Activated CD4-positive, alpha-beta T cell treated with anti-CD3 and anti-CD28 coated beads for 36 hours (primary cell): ENCODE measurements around the gene LRP2. TPM values are rescaled to one million over a fixed set of nuclear protein-coding genes. Genes with fewer than 3 reads are reported as not detected.
"Not testable (repeated sequence)": the region's sequence is repeated elsewhere in the genome, so short reads cannot be mapped to it uniquely, and the experiment has no call there.

Experiments used
- ATAC-seq: fragments of 200-7000 bp; cut with Tn5 transposase; one replicate; pipeline ENCODE4 v1.10.0; 2021; ENCODE audit warnings: mild to moderate bottlenecking, moderate library complexity
- CTCF ChIA-PET: fragments of 350-600 bp; sonication (Branson Sonifier 250); formaldehyde crosslinking; loops from one replicate; lab custom pipeline; 2021; ENCODE audit warnings: antibody characterized with exemption; lab: Charles Lee
- POLR2A ChIA-PET: fragments of 350-600 bp; sonication (Branson Sonifier 250); formaldehyde crosslinking; loops from one replicate; lab custom pipeline; 2021; ENCODE audit warnings: antibody characterized with exemption, inconsistent platforms; lab: Charles Lee
- DNase-seq: peaks from one replicate; pipeline ENCODE4 v3.0.0-alpha.2; 2020
- H3K27ac Mint-ChIP-seq: one replicate; pipeline ENCODE4 v1.8.0; 2021; ENCODE audit warnings: mixed read lengths
- H3K27me3 Mint-ChIP-seq: one replicate; pipeline ENCODE4 v1.8.0; 2021; ENCODE audit warnings: mixed read lengths
- H3K36me3 Mint-ChIP-seq: one replicate; pipeline ENCODE4 v1.8.0; 2021; ENCODE audit warnings: low read depth, mixed read lengths
- H3K4me1 Mint-ChIP-seq: one replicate; pipeline ENCODE4 v1.8.0; 2021; ENCODE audit warnings: mixed read lengths
- H3K4me3 Mint-ChIP-seq: one replicate; pipeline ENCODE4 v1.8.0; 2021; ENCODE audit warnings: mild to moderate bottlenecking, moderate library complexity, mixed read lengths
- H3K9me3 Mint-ChIP-seq: one replicate; pipeline ENCODE4 v1.8.0; 2021; ENCODE audit warnings: low read depth, mixed read lengths
- intact Hi-C, 2 experiments: fragments of 100-400 bp; cut with DNase I in 1 of 2; cut with micrococcal nuclease in 1 of 2; formaldehyde crosslinking; loops; one replicate each; pipeline versions ENCODE4 v1.14.2 to v1.15.1; 2022 to 2024; cut with DNase I, micrococcal nuclease
- total RNA-seq, 2 experiments: library from RNA; stranded (reverse); gene quantifications; one replicate each; pipeline ENCODE4 v1.2.3, GENCODE V29; 2021

LRP2 gene
- total RNA-seq, 2 experiments from 2014 or later, result 1.9 to 3.0 TPM

- H3K27ac Mint-ChIP-seq, H3K4me3 Mint-ChIP-seq, H3K36me3 Mint-ChIP-seq, H3K27me3 Mint-ChIP-seq, intact Hi-C loops, H3K9me3 Mint-ChIP-seq, ATAC-seq, H3K4me1 Mint-ChIP-seq, DNase-seq, CTCF ChIA-PET, POLR2A ChIA-PET: not testable (repeated sequence)
These were observed 225.9 kb downstream of the LRP2 start for GRCh38 chr2:169136428-169136827.

GRCh38 chr2:169134272-169134671, 228.1 kb downstream of the LRP2 start:
- H3K9me3 Mint-ChIP-seq, H3K4me3 Mint-ChIP-seq, H3K36me3 Mint-ChIP-seq, H3K27me3 Mint-ChIP-seq, H3K27ac Mint-ChIP-seq, ATAC-seq, intact Hi-C loops, H3K4me1 Mint-ChIP-seq, POLR2A ChIA-PET, DNase-seq: not testable (repeated sequence)
- CTCF ChIA-PET, result interaction anchor here (1.2 kb wide), 1 partner anchor 25 kb away, joined by 4 read pairs; no protein-coding TSS in a partner anchor

GRCh38 chr2:169131587-169132512, 230.5 kb downstream of the LRP2 start:
- no peaks in the 10 kb centered on the region for H3K9me3 Mint-ChIP-seq
- peaks cover 2% of the 10 kb centered on the region for H3K27me3 Mint-ChIP-seq
- no peaks in the 10 kb centered on the region for H3K36me3 Mint-ChIP-seq
- no peak overlapping the region for H3K27ac Mint-ChIP-seq
- no peaks in the 10 kb centered on the region for H3K4me1 Mint-ChIP-seq
- ChIA-PET POLR2A (interaction anchor here (0.6 kb wide), 1 partner anchor 21 kb away, joined by 3 read pairs; no protein-coding TSS in a partner anchor), CTCF (interaction anchor here (0.7 to 3.1 kb wide), 30 partner anchors 8 to 1330 kb away, joined by 3 to 92 read pairs (median 4); partner anchors contain the start of gene DHRS9)
- intact Hi-C loops, result loop anchor here (1.0 kb wide), 2 partner anchors 23 to 171 kb away; no protein-coding TSS in a partner anchor
- DNase-seq (no peak), ATAC-seq (peak; percentile 97)
- H3K4me3 Mint-ChIP-seq, result no peak overlapping the region

GRCh38 chr2:169129703-169130243, 232.6 kb downstream of the LRP2 start:
- Mint-ChIP-seq H3K27ac (no peak overlapping the region), H3K9me3 (no peaks in the 10 kb centered on the region), H3K27me3 (peaks cover 2% of the 10 kb centered on the region), H3K4me3 (no peak overlapping the region), H3K36me3 (no peaks in the 10 kb centered on the region), H3K4me1 (no peaks in the 10 kb centered on the region)
- DNase-seq (no peak), ATAC-seq (no peak)
- ChIA-PET POLR2A (no interaction called here), CTCF (interaction anchor here (2.9 to 3.1 kb wide), 2 partner anchors 14 to 161 kb away, joined by 25 to 45 read pairs; no protein-coding TSS in a partner anchor)
- intact Hi-C loops, result no loop called here

GRCh38 chr2:169119851-169120250, 242.5 kb downstream of the LRP2 start:
- ChIA-PET POLR2A (no interaction called here), CTCF (interaction anchor here (0.6 to 3.8 kb wide), 4 partner anchors 10 to 1281 kb away, joined by 3 to 19 read pairs (median 10); no protein-coding TSS in a partner anchor)
- no peak for ATAC-seq
- Mint-ChIP-seq H3K27ac (no peak overlapping the region), H3K4me3 (no peak overlapping the region), H3K9me3 (no peaks in the 10 kb centered on the region), H3K4me1 (no peaks in the 10 kb centered on the region), H3K27me3 (peaks cover 13% of the 10 kb centered on the region), H3K36me3 (no peaks in the 10 kb centered on the region)
- no peak for DNase-seq
- intact Hi-C loops, result no loop called here

- H3K4me1 Mint-ChIP-seq, result no peaks in the 10 kb centered on the region
- H3K27ac Mint-ChIP-seq, result no peak overlapping the region
- H3K4me3 Mint-ChIP-seq, result no peak overlapping the region
- H3K27me3 Mint-ChIP-seq, result peaks cover 10% of the 10 kb centered on the region
- DNase-seq (no peak), ATAC-seq (no peak)
- CTCF ChIA-PET, result interaction anchor here (0.6 to 3.8 kb wide), 6 partner anchors 9 to 1281 kb away, joined by 3 to 19 read pairs (median 4); no protein-coding TSS in a partner anchor
- no peaks in the 10 kb centered on the region for H3K9me3 Mint-ChIP-seq
- intact Hi-C loops, result no loop called here
- H3K36me3 Mint-ChIP-seq, result no peaks in the 10 kb centered on the region
- POLR2A ChIA-PET, result no interaction called here
These were observed 243.1 kb downstream of the LRP2 start for GRCh38 chr2:169119123-169119760.

- no peak overlapping the region for H3K27ac Mint-ChIP-seq
- intact Hi-C loops, result no loop called here
- no peak for DNase-seq
- H3K36me3 Mint-ChIP-seq, result no peaks in the 10 kb centered on the region
- H3K9me3 Mint-ChIP-seq, result no peaks in the 10 kb centered on the region
- ChIA-PET POLR2A (no interaction called here), CTCF (interaction anchor here (1.0 to 6.5 kb wide), 5 partner anchors 8 to 24 kb away, joined by 3 to 45 read pairs (median 6); no protein-coding TSS in a partner anchor)
- peaks cover 8% of the 10 kb centered on the region for H3K27me3 Mint-ChIP-seq
- no peak for ATAC-seq
- no peak overlapping the region for H3K4me3 Mint-ChIP-seq
- no peaks in the 10 kb centered on the region for H3K4me1 Mint-ChIP-seq
These were observed 244.3 kb downstream of the LRP2 start for GRCh38 chr2:169118060-169118459.

- no peak for DNase-seq
- no peak for ATAC-seq
- Mint-ChIP-seq H3K27me3 (peaks cover 7% of the 10 kb centered on the region), H3K9me3 (no peaks in the 10 kb centered on the region), H3K36me3 (no peaks in the 10 kb centered on the region), H3K4me1 (no peaks in the 10 kb centered on the region), H3K4me3 (no peak overlapping the region), H3K27ac (no peak overlapping the region)
- ChIA-PET CTCF (interaction anchor here (0.6 to 6.5 kb wide), 4 partner anchors 14 to 968 kb away, joined by 3 to 45 read pairs (median 3); no protein-coding TSS in a partner anchor), POLR2A (no interaction called here)
- intact Hi-C loops, result no loop called here
These were observed 245.3 kb downstream of the LRP2 start for GRCh38 chr2:169116993-169117392.

- no peaks in the 10 kb centered on the region for H3K4me1 Mint-ChIP-seq
- ChIA-PET CTCF (interaction anchor here (0.6 to 6.5 kb wide), 4 partner anchors 15 to 271 kb away, joined by 3 to 45 read pairs (median 3); no protein-coding TSS in a partner anchor), POLR2A (no interaction called here)
- intact Hi-C loops, result no loop called here
- H3K36me3 Mint-ChIP-seq, result no peaks in the 10 kb centered on the region
- ATAC-seq (no peak), DNase-seq (no peak)
- no peaks in the 10 kb centered on the region for H3K9me3 Mint-ChIP-seq
- H3K4me3 Mint-ChIP-seq, result no peak overlapping the region
- peaks cover 7% of the 10 kb centered on the region for H3K27me3 Mint-ChIP-seq
- H3K27ac Mint-ChIP-seq, result no peak overlapping the region
These were observed 246.0 kb downstream of the LRP2 start for GRCh38 chr2:169116327-169116726.

- ATAC-seq (no peak), DNase-seq (no peak)
- intact Hi-C loops, result no loop called here
- POLR2A ChIA-PET, result no interaction called here
- no peak overlapping the region for H3K4me3 Mint-ChIP-seq
- CTCF ChIA-PET, result interaction anchor here (0.7 to 9.2 kb wide), 3 partner anchors 17 to 162 kb away, joined by 3 to 123 read pairs (median 45); no protein-coding TSS in a partner anchor
- H3K36me3 Mint-ChIP-seq, result no peaks in the 10 kb centered on the region
- no peak overlapping the region for H3K27ac Mint-ChIP-seq
- peaks cover 3% of the 10 kb centered on the region for H3K27me3 Mint-ChIP-seq
- H3K9me3 Mint-ChIP-seq, result no peaks in the 10 kb centered on the region
- H3K4me1 Mint-ChIP-seq, result peaks cover 5% of the 10 kb centered on the region
These were observed 248.3 kb downstream of the LRP2 start for GRCh38 chr2:169114056-169114455.

GRCh38 chr2:169112841-169113240, 249.5 kb downstream of the LRP2 start:
- POLR2A ChIA-PET, result no interaction called here
- CTCF ChIA-PET, result interaction anchor here (6.5 to 9.2 kb wide), 2 partner anchors 18 to 28 kb away, joined by 45 to 123 read pairs; no protein-coding TSS in a partner anchor
- no peak for ATAC-seq

More at GRCh38 chr2:169112841-169113240, 249.5 kb downstream of the LRP2 start:
- Mint-ChIP-seq H3K27me3 (peaks cover 3% of the 10 kb centered on the region), H3K4me3 (no peak overlapping the region), H3K4me1 (peaks cover 16% of the 10 kb centered on the region), H3K9me3 (no peaks in the 10 kb centered on the region), H3K36me3 (no peaks in the 10 kb centered on the region), H3K27ac (no peak overlapping the region)
- DNase-seq, result no peak
- intact Hi-C loops, result no loop called here
